ENCODE data around the gene RAB37.

RAB37 gene

DNA sequence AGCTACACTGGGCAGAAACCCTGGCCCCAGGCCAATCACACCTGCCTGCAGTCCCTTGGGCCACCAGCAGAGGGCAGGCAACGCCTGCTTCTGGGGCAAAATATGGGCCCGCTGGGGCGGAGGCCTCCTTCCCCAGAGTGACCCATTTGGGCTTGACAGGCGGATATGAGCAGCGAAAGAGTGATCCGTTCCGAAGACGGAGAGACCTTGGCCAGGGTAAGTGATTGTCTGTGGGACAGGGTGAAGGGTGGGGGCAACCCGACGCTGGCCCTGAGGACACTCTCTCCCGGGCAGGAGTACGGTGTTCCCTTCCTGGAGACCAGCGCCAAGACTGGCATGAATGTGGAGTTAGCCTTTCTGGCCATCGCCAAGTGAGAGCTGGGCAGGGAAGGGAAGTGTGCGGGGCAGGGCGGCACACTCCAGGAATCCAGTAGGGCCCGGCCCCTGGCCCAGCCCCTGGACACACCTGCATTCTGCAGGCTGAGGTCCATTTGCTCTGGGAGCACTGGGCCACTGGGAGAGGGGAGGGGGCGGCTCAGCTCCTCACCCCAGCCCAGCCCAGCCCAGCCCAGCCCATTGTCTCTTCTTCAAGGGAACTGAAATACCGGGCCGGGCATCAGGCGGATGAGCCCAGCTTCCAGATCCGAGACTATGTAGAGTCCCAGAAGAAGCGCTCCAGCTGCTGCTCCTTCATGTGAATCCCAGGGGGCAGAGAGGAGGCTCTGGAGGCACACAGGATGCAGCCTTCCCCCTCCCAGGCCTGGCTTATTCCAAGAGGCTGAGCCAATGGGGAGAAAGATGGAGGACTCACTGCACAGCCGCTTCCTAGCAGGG lies 7.9 kb downstream of the RAB37 start:
- DNase-seq (ENCODE audit: low spot score), result peak; percentile 83

GRCh38 chr17:74745548-74746177 lies 8.6 kb downstream of the RAB37 start:
- DNase-seq (ENCODE audit: low spot score), result no peak

- no peak for DNase-seq (ENCODE audit: low spot score)
Observed at GRCh38 chr17:74746376-74746775, 9.3 kb downstream of the RAB37 start.

DNA sequence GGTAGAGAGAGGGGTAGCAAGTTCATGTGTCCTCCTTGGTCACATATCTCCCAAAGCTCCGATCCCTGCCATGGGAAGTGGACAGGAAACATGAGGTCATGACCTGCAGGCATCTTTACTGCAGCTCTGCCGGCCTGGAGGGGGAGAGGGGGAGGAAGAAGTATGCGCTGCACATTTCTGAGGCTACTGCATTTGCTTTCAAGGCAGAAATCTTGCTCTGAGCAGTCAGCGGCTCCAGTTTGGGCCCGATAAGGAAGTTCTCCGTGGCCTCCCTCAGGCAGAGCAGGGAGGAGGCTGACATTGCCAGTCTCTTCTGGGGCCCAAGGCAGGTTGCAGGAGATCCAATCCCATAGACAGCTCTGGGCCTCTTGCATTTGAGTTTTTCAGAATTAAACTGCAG lies 9.9 kb downstream of the RAB37 start:
- DNase-seq (ENCODE audit: low spot score), result no peak

GRCh38 chr17:74748279-74748528 lies 11.1 kb downstream of the RAB37 start:
- DNase-seq (ENCODE audit: low spot score), result no peak

GRCh38 chr17:74748529-74749278 lies 11.6 kb downstream of the RAB37 start, which contains the start of gene NHERF1:
TSS of gene NHERF1 (plus strand) at chr17:74748628. CDS start at chr17:74748847, 219 bp downstream.
- DNase-seq (ENCODE audit: low spot score), result peak; percentile 93

- no peak for DNase-seq (ENCODE audit: low spot score)
Observed at GRCh38 chr17:74749279-74750038, 12.4 kb downstream of the RAB37 start.

DNA sequence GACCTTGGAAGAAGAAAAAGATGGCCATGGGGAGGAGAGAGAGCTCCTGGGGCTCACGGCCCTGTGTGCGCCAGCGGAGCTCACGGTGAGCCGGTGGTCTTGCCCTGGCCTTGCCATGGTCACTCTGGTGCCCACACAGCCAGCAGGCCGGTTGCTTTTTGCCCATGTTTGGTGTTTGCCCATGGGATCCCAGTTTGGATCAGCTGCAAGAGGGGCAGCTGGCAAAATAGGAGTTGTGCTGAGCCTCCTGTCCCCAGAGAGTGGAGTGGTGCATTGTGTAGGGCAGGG lies 12.9 kb downstream of the RAB37 start:
- no peak for DNase-seq (ENCODE audit: low spot score)

GRCh38 chr17:74750327-74751069 lies 13.4 kb downstream of the RAB37 start:
- no peak for DNase-seq (ENCODE audit: low spot score)

DNA sequence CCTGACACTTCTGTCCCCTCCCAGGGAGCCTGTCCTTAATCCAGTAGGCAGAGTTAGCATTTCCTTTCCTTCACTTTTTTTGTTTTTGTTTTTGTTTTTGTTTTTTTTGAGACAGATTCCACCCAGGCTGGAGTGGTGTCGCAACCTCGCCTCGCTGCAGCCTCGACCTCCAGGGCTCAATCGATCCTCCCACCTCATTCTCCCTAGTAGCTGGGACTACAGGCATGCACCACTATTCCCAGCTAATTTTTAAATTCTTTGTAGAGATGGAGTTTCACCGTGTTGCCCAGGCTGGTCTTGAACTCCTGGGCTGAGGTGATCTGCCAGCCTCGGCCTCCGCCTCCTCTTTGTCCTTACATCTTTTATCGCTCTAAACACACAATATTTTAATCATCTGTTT lies 15.4 kb downstream of the RAB37 start:
- DNase-seq (ENCODE audit: low spot score), result no peak

- no peak for DNase-seq (ENCODE audit: low spot score)
Observed at GRCh38 chr17:74752822-74753401, 15.9 kb downstream of the RAB37 start.

- DNase-seq (ENCODE audit: low spot score), result no peak
Observed at GRCh38 chr17:74754832-74755231, 17.8 kb downstream of the RAB37 start.

- DNase-seq (ENCODE audit: low spot score), result no peak
Observed at GRCh38 chr17:74755533-74755932, 18.5 kb downstream of the RAB37 start.

DNA sequence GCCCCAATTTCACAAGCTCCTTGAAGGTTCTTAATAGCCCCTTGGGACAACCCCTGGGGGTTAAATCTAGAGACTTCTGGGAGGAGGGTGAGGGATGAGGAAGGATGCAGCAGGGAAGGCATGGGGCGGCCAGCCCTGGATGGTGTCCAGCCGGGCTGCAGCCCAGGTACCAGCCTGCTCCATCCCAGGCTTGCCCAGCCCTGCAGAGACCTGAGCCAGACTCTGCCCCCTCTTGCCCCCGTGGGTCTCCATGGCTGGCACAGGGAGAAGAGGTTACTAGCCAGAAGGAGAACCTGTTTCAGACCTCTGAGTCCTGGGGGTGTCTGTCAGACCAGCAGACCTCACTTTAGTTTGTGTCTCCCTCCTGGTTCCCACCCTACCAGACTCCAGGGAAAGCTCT lies 19.8 kb downstream of the RAB37 start:
- no peak for DNase-seq (ENCODE audit: low spot score)

- DNase-seq (ENCODE audit: low spot score), result no peak
Observed at GRCh38 chr17:74757502-74757901, 20.4 kb downstream of the RAB37 start.

DNA sequence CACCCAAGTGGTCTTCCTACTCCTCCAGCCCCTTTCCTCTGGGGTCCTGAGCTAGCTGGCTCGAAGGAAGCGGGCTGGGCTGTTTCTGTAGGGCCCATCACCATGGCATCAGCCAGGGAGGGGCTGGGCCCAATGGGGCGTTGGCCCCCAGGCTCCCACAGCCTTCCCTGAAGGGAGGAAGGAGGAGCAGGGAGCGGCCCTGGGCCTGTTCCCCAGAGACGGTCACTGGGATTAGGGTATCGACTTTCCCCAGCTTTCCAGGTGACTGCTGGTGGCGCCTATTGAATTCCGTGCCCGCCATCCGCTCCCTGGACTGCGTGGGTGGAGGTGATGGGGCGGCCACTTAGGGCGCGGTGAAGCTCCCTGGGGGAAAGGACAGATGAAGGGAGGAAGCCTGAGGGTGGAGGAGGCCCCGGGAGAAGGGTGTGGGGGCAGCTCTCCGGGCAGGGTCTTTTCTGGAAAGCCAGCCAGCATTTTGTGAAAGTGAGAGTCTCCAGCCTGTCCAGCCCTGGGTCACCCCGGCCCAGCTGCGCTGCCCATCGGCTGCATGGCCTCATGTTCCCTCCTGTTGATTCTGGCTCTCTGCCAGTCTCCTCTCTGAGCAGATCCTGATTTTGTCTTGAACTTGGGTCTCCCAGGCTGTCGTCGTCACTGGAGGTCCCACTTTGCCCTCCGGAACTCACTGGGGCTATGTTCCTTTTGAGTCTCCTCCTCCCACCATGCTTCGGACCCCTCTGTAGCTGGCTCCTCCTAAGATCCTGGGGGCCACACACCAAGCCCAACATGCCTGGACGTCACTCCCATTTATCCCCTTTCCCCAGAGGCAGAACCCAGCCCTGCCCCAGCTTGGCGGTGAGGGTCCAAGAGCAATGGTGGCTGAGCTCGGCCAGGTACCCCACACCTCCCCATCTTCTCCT lies 21.1 kb downstream of the RAB37 start:
- DNase-seq (ENCODE audit: low spot score), result no peak

DNA sequence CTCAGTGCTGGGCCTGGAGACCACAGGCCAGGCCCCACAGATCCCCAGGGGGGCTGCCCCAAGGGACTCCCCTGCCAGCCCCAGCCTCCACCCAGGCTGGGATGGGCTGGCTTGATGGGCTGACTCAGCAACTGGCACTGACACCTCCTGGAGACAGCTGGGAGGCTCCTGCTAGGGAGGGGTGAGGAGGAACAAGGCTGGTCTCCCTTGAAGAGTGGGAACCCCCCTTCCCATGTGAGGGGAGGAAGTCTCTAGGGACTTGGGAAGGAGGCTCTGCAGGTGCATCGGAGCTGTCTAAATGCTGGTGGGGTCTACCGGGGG lies 21.8 kb downstream of the RAB37 start:
- DNase-seq (ENCODE audit: low spot score), result no peak

- no peak for DNase-seq (ENCODE audit: low spot score)
Observed at GRCh38 chr17:74759243-74759801, 22.3 kb downstream of the RAB37 start.

DNA sequence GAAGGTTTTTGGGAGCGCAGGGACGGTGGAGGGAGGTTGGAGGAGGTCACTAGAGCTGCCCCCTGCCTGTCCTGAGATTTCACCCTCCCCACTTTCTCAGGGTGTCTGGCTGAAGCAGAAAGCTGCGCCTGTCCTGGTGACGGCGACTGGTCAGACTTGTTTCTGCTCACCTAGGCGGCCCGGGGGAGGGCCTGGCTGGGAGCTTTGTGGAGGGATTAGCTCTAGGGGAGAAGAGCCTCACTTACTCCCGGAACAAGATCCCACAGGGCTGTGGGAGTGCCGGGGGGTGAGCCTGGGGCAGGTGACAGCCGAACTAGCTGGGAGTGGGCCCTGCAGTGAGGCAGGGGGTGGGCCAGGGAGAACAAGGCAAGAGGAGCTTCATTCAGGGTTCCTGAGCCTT lies 22.9 kb downstream of the RAB37 start:
- no peak for DNase-seq (ENCODE audit: low spot score)
